Liver (tissue), 9 donors: ENCODE measurements around the gene MBOAT1. TPM values are rescaled to one million over a fixed set of nuclear protein-coding genes. Genes with fewer than 3 reads are reported as not detected.

ENCODE experiments used
- DNase-seq: peaks from one replicate; pipeline ENCODE4 v3.0.0-alpha.2; 2017; ENCODE audit warnings: low spot score
- H3K27ac ChIP-seq, 2 donors: one replicate each; pipeline ENCODE4 v1.7.0; 2013; ENCODE audit warnings: inconsistent platforms in 2 of 2, low read length in 2 of 2, control low read depth in 1 of 2, low read depth in 1 of 2, mild to moderate bottlenecking in 1 of 2
- H3K27me3 ChIP-seq, 4 donors: one replicate each; pipeline versions ENCODE4 v1.6.1 to v1.7.0; 2013; ENCODE audit warnings: low read length in 3 of 4, inconsistent platforms in 1 of 4, mild to moderate bottlenecking in 1 of 4, moderate library complexity in 1 of 4; ENCODE audit not compliant: control insufficient read depth in 4 of 4, insufficient read depth in 4 of 4
- H3K36me3 ChIP-seq, 4 donors: one replicate each; pipeline versions ENCODE4 v1.6.1 to v1.7.0; 2013; ENCODE audit warnings: low read length in 3 of 4, mild to moderate bottlenecking in 3 of 4, low read depth in 1 of 4, moderate library complexity in 1 of 4; ENCODE audit not compliant: control insufficient read depth in 4 of 4, insufficient read depth in 3 of 4
- H3K4me1 ChIP-seq, 4 donors: one replicate each; pipeline versions ENCODE4 v1.6.1 to v1.7.0; 2013; ENCODE audit warnings: low read length in 3 of 4, mild to moderate bottlenecking in 3 of 4, moderate library complexity in 1 of 4; ENCODE audit not compliant: control insufficient read depth in 4 of 4, insufficient read depth in 4 of 4
- H3K4me3 ChIP-seq, 3 donors: one replicate each; pipeline versions ENCODE4 v1.6.1 to v1.7.0; 2013; ENCODE audit warnings: low read length in 3 of 3, control low read depth in 1 of 3, low read depth in 1 of 3, mild to moderate bottlenecking in 1 of 3
- H3K9ac ChIP-seq, 2 donors: one replicate each; pipeline ENCODE4 v1.7.0; 2013; ENCODE audit warnings: low read length in 2 of 2, mild to moderate bottlenecking in 2 of 2, moderate library complexity in 2 of 2, control low read depth in 1 of 2, low read depth in 1 of 2
- H3K9me3 ChIP-seq, 4 donors: one replicate each; pipeline versions ENCODE4 v1.6.1 to v1.7.0; 2013; ENCODE audit warnings: low read length in 3 of 4; ENCODE audit not compliant: control insufficient read depth in 4 of 4
- EGR1 ChIP-seq, 2 donors: IDR thresholded peaks; 2 replicates each; pipeline ENCODE4 v1.6.1; 2016 to 2018; ENCODE audit warnings: antibody characterized with exemption in 2 of 2, low read depth in 2 of 2
- FOXA1 ChIP-seq: IDR thresholded peaks from 2 replicates; pipeline ENCODE4 v1.6.1; 2016; ENCODE audit warnings: antibody characterized with exemption
- FOXA2 ChIP-seq: IDR thresholded peaks from 2 replicates; pipeline ENCODE4 v1.6.1; 2016; ENCODE audit warnings: antibody characterized with exemption
- GABPA ChIP-seq, 2 donors: IDR thresholded peaks in 1 of 2; conservative IDR thresholded peaks in 1 of 2; 2 replicates each; pipeline ENCODE4 v1.6.1; 2016; ENCODE audit warnings: antibody characterized with exemption in 2 of 2, mild to moderate bottlenecking in 1 of 2, moderate library complexity in 1 of 2
- HNF4A ChIP-seq, 2 donors: conservative IDR thresholded peaks; 2 replicates each; pipeline ENCODE4 v1.6.1; 2016; ENCODE audit warnings: antibody characterized with exemption in 2 of 2, mild to moderate bottlenecking in 2 of 2
- HNF4G ChIP-seq: IDR thresholded peaks from 2 replicates; pipeline ENCODE4 v1.6.1; 2016; ENCODE audit warnings: antibody characterized with exemption
- JUND ChIP-seq, 2 donors: IDR thresholded peaks; 2 replicates each; pipeline ENCODE4 v1.6.1; 2016; ENCODE audit warnings: antibody characterized with exemption in 2 of 2
- NR2F2 ChIP-seq: IDR thresholded peaks from 2 replicates; pipeline ENCODE4 v1.6.1; 2016; ENCODE audit warnings: antibody characterized with exemption
- RAD21 ChIP-seq, 2 donors: IDR thresholded peaks; 2 replicates each; pipeline ENCODE4 v1.6.1; 2016; ENCODE audit warnings: antibody characterized with exemption in 2 of 2, mild to moderate bottlenecking in 2 of 2
- RXRA ChIP-seq, 2 donors: IDR thresholded peaks; 2 replicates each; pipeline ENCODE4 v1.6.1; 2017 to 2018; ENCODE audit warnings: antibody characterized with exemption in 2 of 2, mild to moderate bottlenecking in 1 of 2
- SP1 ChIP-seq: IDR thresholded peaks from 2 replicates; pipeline ENCODE4 v1.6.1; 2018; ENCODE audit warnings: antibody characterized with exemption, mild to moderate bottlenecking
- TAF1 ChIP-seq: conservative IDR thresholded peaks from 2 replicates; pipeline ENCODE4 v1.6.1; 2016; ENCODE audit warnings: antibody characterized with exemption, mild to moderate bottlenecking
- YY1 ChIP-seq: IDR thresholded peaks from 2 replicates; pipeline ENCODE4 v1.6.1; 2016; ENCODE audit warnings: antibody characterized with exemption, mild to moderate bottlenecking
- WGBS: extraction: QIAGEN DNeasy Blood & Tissue Kit; methylation state at CpG from one replicate; pipeline ENCODE4 v1.1.7; 2013; 5-methylcytosine and 5-hydroxymethylcytosine counted together
- polyA plus RNA-seq, 2 donors: library from polyadenylated mRNA; stranded (reverse) in 1 of 2; unstranded in 1 of 2; fragments of 200-250 nt in 1 of 2; fragments of >200 nt in 1 of 2; fragmentation: Nextera tagmentation in 1 of 2; extraction: Ambion mirVana in 1 of 2; gene quantifications; one replicate each; pipeline versions ENCODE4 v1.2.1 to v1.2.3, GENCODE V29; 2013 to 2015
- total RNA-seq, 2 donors: library from RNA; depleted of rRNA; stranded (reverse); fragments of >200 nt; gene quantifications; one replicate each; pipeline ENCODE4 v1.2.3, GENCODE V29; 2014
- TF ChIP-seq, protein P1 (sequence below): IDR thresholded peaks from 2 replicates; pipeline ENCODE4 v1.6.1; 2016; ENCODE audit warnings: antibody characterized with exemption, mild to moderate bottlenecking
- TF ChIP-seq, protein P2 (sequence below): fragments of 150-350 bp; IDR thresholded peaks from 2 replicates; pipeline ENCODE4 v1.5.1; 2017; ENCODE audit warnings: improper control_type of control experiment, low read depth, low read length; ENCODE audit not compliant: missing input control
- TF ChIP-seq, protein P3 (sequence below): IDR thresholded peaks from 2 replicates; pipeline ENCODE4 v1.6.1; 2016; ENCODE audit warnings: antibody characterized with exemption
- TF ChIP-seq, protein P4 (sequence below): IDR thresholded peaks from 2 replicates; pipeline ENCODE4 v1.6.1; 2016; ENCODE audit warnings: antibody characterized with exemption
- TF ChIP-seq, protein P5 (sequence below): IDR thresholded peaks from 2 replicates; pipeline ENCODE4 v1.6.1; 2016; ENCODE audit warnings: antibody characterized with exemption
- donor health status: healthy.
- donor health status: healthy.
- donor health status: healthy.
- donor health status: healthy.
- donor health status: healthy.

MBOAT1 gene
- total and polyA plus RNA-seq, 4 donors: 1.2 to 9.3 (median 3.3) TPM

DNA sequence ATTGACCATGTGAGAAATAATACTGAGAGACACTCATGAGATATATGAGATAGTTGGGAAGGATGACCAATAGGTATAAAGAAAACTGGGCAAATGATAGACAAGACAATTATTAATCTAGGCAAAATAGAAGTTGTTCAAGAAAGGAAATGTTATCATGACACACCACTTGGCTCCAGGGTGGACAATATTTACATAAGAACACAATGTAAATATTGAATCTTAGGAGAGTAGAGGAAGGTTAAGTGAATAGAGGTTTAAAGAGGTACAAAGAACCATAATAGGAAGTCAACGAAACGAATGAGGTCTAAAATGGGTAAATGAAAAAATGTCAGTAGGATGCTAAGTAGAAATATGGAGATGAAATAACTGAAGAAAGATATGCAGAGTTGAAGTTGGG is 126.5 kb downstream of the MBOAT1 start (continued):
- TF ChIP-seq, protein P1, sequence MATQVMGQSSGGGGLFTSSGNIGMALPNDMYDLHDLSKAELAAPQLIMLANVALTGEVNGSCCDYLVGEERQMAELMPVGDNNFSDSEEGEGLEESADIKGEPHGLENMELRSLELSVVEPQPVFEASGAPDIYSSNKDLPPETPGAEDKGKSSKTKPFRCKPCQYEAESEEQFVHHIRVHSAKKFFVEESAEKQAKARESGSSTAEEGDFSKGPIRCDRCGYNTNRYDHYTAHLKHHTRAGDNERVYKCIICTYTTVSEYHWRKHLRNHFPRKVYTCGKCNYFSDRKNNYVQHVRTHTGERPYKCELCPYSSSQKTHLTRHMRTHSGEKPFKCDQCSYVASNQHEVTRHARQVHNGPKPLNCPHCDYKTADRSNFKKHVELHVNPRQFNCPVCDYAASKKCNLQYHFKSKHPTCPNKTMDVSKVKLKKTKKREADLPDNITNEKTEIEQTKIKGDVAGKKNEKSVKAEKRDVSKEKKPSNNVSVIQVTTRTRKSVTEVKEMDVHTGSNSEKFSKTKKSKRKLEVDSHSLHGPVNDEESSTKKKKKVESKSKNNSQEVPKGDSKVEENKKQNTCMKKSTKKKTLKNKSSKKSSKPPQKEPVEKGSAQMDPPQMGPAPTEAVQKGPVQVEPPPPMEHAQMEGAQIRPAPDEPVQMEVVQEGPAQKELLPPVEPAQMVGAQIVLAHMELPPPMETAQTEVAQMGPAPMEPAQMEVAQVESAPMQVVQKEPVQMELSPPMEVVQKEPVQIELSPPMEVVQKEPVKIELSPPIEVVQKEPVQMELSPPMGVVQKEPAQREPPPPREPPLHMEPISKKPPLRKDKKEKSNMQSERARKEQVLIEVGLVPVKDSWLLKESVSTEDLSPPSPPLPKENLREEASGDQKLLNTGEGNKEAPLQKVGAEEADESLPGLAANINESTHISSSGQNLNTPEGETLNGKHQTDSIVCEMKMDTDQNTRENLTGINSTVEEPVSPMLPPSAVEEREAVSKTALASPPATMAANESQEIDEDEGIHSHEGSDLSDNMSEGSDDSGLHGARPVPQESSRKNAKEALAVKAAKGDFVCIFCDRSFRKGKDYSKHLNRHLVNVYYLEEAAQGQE: no peak

DNA sequence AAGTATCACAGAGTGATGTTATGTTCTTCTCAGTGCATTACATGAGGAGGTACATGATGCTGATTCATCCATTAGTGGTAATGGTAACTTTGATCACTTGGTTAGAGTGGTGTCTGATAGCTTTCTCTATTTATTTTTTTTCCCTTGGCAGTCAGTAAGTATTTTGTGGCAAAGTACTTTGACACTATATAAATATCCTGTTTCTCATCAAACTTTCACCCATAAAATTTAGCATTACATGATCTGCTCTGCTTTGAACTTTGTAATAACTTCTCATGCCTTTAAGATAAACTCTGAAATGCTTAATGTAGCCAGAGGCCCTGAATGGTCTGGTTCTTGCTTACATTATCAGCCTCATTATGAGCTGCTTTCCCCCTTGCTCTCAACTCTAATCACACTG is 127.9 kb downstream of the MBOAT1 start:
- Histone ChIP-seq H3K9me3 (peaks cover 2 to 6% (median 5%) of the 10 kb centered on the region in 4 donors), H3K9ac (no peak overlapping the region), H3K27me3 (no peaks in the 10 kb centered on the region), H3K27ac (no peak overlapping the region), H3K4me3 (no peak overlapping the region), H3K36me3 (no peaks in the 10 kb centered on the region), H3K4me1 (no peaks in the 10 kb centered on the region)
- TF ChIP-seq, protein P2, sequence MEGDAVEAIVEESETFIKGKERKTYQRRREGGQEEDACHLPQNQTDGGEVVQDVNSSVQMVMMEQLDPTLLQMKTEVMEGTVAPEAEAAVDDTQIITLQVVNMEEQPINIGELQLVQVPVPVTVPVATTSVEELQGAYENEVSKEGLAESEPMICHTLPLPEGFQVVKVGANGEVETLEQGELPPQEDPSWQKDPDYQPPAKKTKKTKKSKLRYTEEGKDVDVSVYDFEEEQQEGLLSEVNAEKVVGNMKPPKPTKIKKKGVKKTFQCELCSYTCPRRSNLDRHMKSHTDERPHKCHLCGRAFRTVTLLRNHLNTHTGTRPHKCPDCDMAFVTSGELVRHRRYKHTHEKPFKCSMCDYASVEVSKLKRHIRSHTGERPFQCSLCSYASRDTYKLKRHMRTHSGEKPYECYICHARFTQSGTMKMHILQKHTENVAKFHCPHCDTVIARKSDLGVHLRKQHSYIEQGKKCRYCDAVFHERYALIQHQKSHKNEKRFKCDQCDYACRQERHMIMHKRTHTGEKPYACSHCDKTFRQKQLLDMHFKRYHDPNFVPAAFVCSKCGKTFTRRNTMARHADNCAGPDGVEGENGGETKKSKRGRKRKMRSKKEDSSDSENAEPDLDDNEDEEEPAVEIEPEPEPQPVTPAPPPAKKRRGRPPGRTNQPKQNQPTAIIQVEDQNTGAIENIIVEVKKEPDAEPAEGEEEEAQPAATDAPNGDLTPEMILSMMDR: no peak
- TF ChIP-seq YY1 (no peak), HNF4G (no peak), JUND (IDR thresholded peaks at IDR 0.05) (no peak), GABPA (IDR thresholded peaks at IDR 0.05 in 1 of 2, conservative IDR thresholded peaks at IDR 0.05 in 1 of 2) (no peak)
- TF ChIP-seq, protein P3, sequence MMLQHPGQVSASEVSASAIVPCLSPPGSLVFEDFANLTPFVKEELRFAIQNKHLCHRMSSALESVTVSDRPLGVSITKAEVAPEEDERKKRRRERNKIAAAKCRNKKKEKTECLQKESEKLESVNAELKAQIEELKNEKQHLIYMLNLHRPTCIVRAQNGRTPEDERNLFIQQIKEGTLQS: no peak
- TF ChIP-seq, protein P4, sequence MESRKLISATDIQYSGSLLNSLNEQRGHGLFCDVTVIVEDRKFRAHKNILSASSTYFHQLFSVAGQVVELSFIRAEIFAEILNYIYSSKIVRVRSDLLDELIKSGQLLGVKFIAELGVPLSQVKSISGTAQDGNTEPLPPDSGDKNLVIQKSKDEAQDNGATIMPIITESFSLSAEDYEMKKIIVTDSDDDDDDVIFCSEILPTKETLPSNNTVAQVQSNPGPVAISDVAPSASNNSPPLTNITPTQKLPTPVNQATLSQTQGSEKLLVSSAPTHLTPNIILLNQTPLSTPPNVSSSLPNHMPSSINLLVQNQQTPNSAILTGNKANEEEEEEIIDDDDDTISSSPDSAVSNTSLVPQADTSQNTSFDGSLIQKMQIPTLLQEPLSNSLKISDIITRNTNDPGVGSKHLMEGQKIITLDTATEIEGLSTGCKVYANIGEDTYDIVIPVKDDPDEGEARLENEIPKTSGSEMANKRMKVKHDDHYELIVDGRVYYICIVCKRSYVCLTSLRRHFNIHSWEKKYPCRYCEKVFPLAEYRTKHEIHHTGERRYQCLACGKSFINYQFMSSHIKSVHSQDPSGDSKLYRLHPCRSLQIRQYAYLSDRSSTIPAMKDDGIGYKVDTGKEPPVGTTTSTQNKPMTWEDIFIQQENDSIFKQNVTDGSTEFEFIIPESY: no peak
- no peak for DNase-seq

DNA sequence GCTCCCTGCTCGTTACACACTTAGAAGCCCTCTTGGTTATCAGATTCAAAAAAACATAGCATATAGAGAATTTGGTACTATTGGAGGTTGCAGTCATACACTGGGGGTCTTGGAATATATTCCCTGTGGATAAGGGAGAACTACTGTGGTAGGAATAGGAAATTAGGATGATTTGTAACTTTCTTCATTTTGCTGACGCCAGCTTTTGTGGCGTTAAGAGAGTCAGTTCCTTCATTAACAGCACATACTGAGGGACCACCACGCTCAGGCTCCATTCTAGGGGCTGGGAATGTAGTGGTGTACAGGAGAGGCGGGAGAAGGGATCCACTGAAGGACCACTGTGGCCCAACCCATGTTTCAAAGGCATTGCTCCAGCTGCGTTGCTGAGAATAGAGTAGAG is 140.3 kb downstream of the MBOAT1 start:
- peaks cover 0 to 5% (median 3%) of the 10 kb centered on the region in 4 donors for H3K9me3 ChIP-seq
- H3K36me3 ChIP-seq: no peaks in the 10 kb centered on the region
- 90% methylated on average over 6 of the region's 6 CpGs for WGBS
- no peaks in the 10 kb centered on the region for H3K27me3 ChIP-seq
- no peaks in the 10 kb centered on the region for H3K4me1 ChIP-seq
- no peak overlapping the region for H3K27ac ChIP-seq
- DNase-seq: no peak
- H3K9ac ChIP-seq: no peak overlapping the region
- H3K4me3 ChIP-seq: no peak overlapping the region
- TF ChIP-seq GABPA (IDR thresholded peaks at IDR 0.05 in 1 of 2, conservative IDR thresholded peaks at IDR 0.05 in 1 of 2) (no peak), FOXA1 (no peak), EGR1 (IDR thresholded peaks at IDR 0.05; ENCODE audit: low read depth in 2 of 2) (no peak), HNF4A (conservative IDR thresholded peaks at IDR 0.05) (no peak), HNF4G (no peak), JUND (IDR thresholded peaks at IDR 0.05) (no peak), SP1 (no peak), FOXA2 (no peak), TAF1 (no peak), YY1 (no peak), NR2F2 (no peak), RAD21 (IDR thresholded peaks at IDR 0.05) (no peak), RXRA (IDR thresholded peaks at IDR 0.05) (no peak)
- TF ChIP-seq, protein P5, sequence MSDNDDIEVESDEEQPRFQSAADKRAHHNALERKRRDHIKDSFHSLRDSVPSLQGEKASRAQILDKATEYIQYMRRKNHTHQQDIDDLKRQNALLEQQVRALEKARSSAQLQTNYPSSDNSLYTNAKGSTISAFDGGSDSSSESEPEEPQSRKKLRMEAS: no peak
- TF ChIP-seq, protein P4: no peak
- TF ChIP-seq, protein P2: no peak
- TF ChIP-seq, protein P3: no peak
